GM21737 (cell line): ENCODE measurements around the gene ARL6IP1.
A peak's percentile ranks its signal among the peaks of the same experiment; 100 is the strongest.
"Not testable (repeated sequence)": the region's sequence is repeated elsewhere in the genome, so short reads cannot be mapped to it uniquely, and the experiment has no call there.

ENCODE experiments used
- ATAC-seq: cut with Tn5 transposase; IDR thresholded peaks from one replicate; pipeline ENCODE4 v1.9.1; 2021; ENCODE audit warnings: mild to moderate bottlenecking, moderate library complexity; ENCODE audit not compliant: unreplicated experiment

ARL6IP1 gene

GRCh38 chr16:18800293-18800692 is 1.1 kb downstream of the ARL6IP1 start:
- ATAC-seq: no peak

GRCh38 chr16:18799500-18799899 is 1.8 kb downstream of the ARL6IP1 start:
- no peak for ATAC-seq

GRCh38 chr16:18797746-18798145 is 3.6 kb downstream of the ARL6IP1 start:
- ATAC-seq: no peak

- ATAC-seq: no peak
Measured at GRCh38 chr16:18796377-18796776, 5.0 kb downstream of the ARL6IP1 start.

- no peak for ATAC-seq
Measured at GRCh38 chr16:18792836-18793433, 8.4 kb downstream of the ARL6IP1 start.

- peak; percentile 89 for ATAC-seq
Measured at GRCh38 chr16:18789850-18790706, 11.3 kb downstream of the ARL6IP1 start, which contains the start of gene RPS15A. TSS of gene RPS15A (minus strand) at chr16:18790334. CDS start at chr16:18789113, 1,221 bp downstream.

- no peak for ATAC-seq
Measured at GRCh38 chr16:18789515-18789849, 11.9 kb downstream of the ARL6IP1 start.

- ATAC-seq: no peak
Measured at GRCh38 chr16:18788828-18789514, 12.4 kb downstream of the ARL6IP1 start.

- no peak for ATAC-seq
Measured at GRCh38 chr16:18784917-18785623, 16.3 kb downstream of the ARL6IP1 start.

GRCh38 chr16:18783430-18784341 is 17.7 kb downstream of the ARL6IP1 start:
- ATAC-seq: no peak

- no peak for ATAC-seq
Measured at GRCh38 chr16:18782697-18783429, 18.5 kb downstream of the ARL6IP1 start.

- ATAC-seq: not testable (repeated sequence)
Measured at GRCh38 chr16:18781232-18781631, 20.1 kb downstream of the ARL6IP1 start.

GRCh38 chr16:18780460-18781026 is 20.8 kb downstream of the ARL6IP1 start:
- not testable (repeated sequence) for ATAC-seq

- ATAC-seq: not testable (repeated sequence)
Measured at GRCh38 chr16:18777664-18778063, 23.7 kb downstream of the ARL6IP1 start.

GRCh38 chr16:18776334-18776733 is 25.0 kb downstream of the ARL6IP1 start:
- ATAC-seq: not testable (repeated sequence)

- not testable (repeated sequence) for ATAC-seq
Measured at GRCh38 chr16:18774651-18775050, 26.7 kb downstream of the ARL6IP1 start.

GRCh38 chr16:18772171-18772570 is 29.2 kb downstream of the ARL6IP1 start:
- ATAC-seq: not testable (repeated sequence)

- not testable (repeated sequence) for ATAC-seq
Measured at GRCh38 chr16:18770336-18770962, 30.9 kb downstream of the ARL6IP1 start.
